Measurements from ENCODE around the gene CARD11. TPM values are rescaled to one million over a fixed set of nuclear protein-coding genes. Genes with fewer than 3 reads are reported as not detected.
"Not testable (repeated sequence)": the region's sequence is repeated elsewhere in the genome, so short reads cannot be mapped to it uniquely, and the experiment has no call there.

The CARD11 gene
- total RNA-seq, 6 experiments from 2014 or later: 0.37 to 0.90 (median 0.50) TPM

GRCh38 chr7:2959828-2960599 lies 83.7 kb downstream of the CARD11 start:
- DNase-seq: peak in 1 of 3 donors; percentile 14
- no peak for ATAC-seq
- no peaks in the 10 kb centered on the region for H3K9me3 ChIP-seq
- WGBS (ENCODE audit: insufficient coverage, low coverage, low lambda C conversion rate, missing lambda C conversion rate): 75% methylated on average over 13 of the region's 14 CpGs
- H3K27ac ChIP-seq: no peak overlapping the region
- no peaks in the 10 kb centered on the region for H3K36me3 ChIP-seq
- H3K4me3 ChIP-seq: no peak overlapping the region
- TF ChIP-seq, protein P1, sequence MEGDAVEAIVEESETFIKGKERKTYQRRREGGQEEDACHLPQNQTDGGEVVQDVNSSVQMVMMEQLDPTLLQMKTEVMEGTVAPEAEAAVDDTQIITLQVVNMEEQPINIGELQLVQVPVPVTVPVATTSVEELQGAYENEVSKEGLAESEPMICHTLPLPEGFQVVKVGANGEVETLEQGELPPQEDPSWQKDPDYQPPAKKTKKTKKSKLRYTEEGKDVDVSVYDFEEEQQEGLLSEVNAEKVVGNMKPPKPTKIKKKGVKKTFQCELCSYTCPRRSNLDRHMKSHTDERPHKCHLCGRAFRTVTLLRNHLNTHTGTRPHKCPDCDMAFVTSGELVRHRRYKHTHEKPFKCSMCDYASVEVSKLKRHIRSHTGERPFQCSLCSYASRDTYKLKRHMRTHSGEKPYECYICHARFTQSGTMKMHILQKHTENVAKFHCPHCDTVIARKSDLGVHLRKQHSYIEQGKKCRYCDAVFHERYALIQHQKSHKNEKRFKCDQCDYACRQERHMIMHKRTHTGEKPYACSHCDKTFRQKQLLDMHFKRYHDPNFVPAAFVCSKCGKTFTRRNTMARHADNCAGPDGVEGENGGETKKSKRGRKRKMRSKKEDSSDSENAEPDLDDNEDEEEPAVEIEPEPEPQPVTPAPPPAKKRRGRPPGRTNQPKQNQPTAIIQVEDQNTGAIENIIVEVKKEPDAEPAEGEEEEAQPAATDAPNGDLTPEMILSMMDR (IDR thresholded peaks at IDR 0.05): no peak
- TF ChIP-seq POLR2A (IDR thresholded peaks at IDR 0.05): no peak
- no peaks in the 10 kb centered on the region for H3K4me1 ChIP-seq
- H3K27me3 ChIP-seq: no peaks in the 10 kb centered on the region
- intact Hi-C loops (cut with DNase I): no loop called here

GRCh38 chr7:2959103-2959680 lies 84.5 kb downstream of the CARD11 start:
- WGBS (ENCODE audit: insufficient coverage, low coverage, low lambda C conversion rate, missing lambda C conversion rate): 52% methylated on average over 4 of the region's 15 CpGs
- TF ChIP-seq POLR2A (IDR thresholded peaks at IDR 0.05): no peak
- TF ChIP-seq, protein P1 (IDR thresholded peaks at IDR 0.05): no peak
- DNase-seq: peak in 1 of 3 donors; percentile 42
- intact Hi-C loops (cut with DNase I): no loop called here
- Histone ChIP-seq H3K4me1 (no peaks in the 10 kb centered on the region), H3K27ac (no peak overlapping the region), H3K27me3 (no peaks in the 10 kb centered on the region), H3K4me3 (no peak overlapping the region), H3K9me3 (no peaks in the 10 kb centered on the region), H3K36me3 (no peaks in the 10 kb centered on the region)
- ATAC-seq: no peak

DNA sequence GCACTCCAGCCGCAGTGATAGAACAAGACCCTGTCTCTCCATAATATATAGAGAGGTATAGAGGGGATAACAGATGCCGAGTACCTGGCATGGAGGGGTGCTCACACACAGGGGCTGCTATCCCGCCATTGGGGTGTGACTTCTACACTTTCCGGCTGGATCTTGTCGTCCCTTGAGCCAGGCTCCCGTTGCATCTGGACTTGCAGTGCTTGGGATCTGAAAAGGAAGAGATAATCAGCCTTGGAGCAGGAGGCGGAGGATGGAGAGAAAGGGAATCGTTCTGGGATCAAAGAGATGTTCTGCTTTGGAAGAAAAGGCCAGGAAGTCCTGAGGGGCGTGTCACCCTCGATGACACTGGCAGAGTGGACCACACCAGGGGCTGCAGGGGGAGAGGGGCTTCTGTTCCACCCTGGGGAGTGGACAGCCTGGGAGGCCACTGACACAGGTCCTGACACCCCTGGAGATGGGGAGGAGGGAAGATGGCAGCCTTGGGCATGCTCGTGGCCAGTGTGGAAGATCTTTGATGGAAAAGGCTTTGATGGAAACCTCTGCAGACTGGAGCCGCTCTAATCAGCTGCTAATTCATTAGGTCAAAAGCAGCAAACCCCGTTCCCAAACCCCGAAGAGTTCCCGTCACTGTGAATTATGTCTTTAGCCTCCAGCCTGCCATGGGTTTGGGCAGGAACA lies 85.1 kb downstream of the CARD11 start:
- TF ChIP-seq, protein P1 (IDR thresholded peaks at IDR 0.05): no peak
- no peak for TF ChIP-seq POLR2A (IDR thresholded peaks at IDR 0.05)
- peak in 1 of 3 donors; percentile 35 for DNase-seq
- H3K4me3 ChIP-seq: no peak overlapping the region
- H3K9me3 ChIP-seq: no peaks in the 10 kb centered on the region
- 53% methylated on average over 8 of the region's 15 CpGs for WGBS (ENCODE audit: insufficient coverage, low coverage, low lambda C conversion rate, missing lambda C conversion rate)
- H3K4me1 ChIP-seq: no peaks in the 10 kb centered on the region
- no peak overlapping the region for H3K27ac ChIP-seq
- no peaks in the 10 kb centered on the region for H3K36me3 ChIP-seq
- no peak for ATAC-seq
- no peaks in the 10 kb centered on the region for H3K27me3 ChIP-seq
- intact Hi-C loops (cut with DNase I): no loop called here

- WGBS (ENCODE audit: insufficient coverage, low coverage, low lambda C conversion rate, missing lambda C conversion rate): 38% methylated on average over 3 of the region's 5 CpGs
- H3K36me3 ChIP-seq; H3K4me1 ChIP-seq; H3K4me3 ChIP-seq; ATAC-seq; H3K27me3 ChIP-seq; H3K27ac ChIP-seq; H3K9me3 ChIP-seq; intact Hi-C loops (cut with DNase I): not testable (repeated sequence)
- DNase-seq: peak in 1 of 3 donors; percentile 22
Measured at GRCh38 chr7:2957369-2957727, 86.3 kb downstream of the CARD11 start.

Data from right lobe of liver (tissue), 6 donors.